Esophagus muscularis mucosa (tissue), 4 donors: Measurements from ENCODE around the gene ASIP. TPM values are rescaled to one million over a fixed set of nuclear protein-coding genes. Genes with fewer than 3 reads are reported as not detected.

Experiments
- DNase-seq: peaks from one replicate; pipeline ENCODE4 v3.0.0-alpha.2; 2017; ENCODE audit errors: extremely low spot score
- H3K27ac ChIP-seq, 4 donors: fragments of 200-600 bp; sonication (generic); replicated peaks in 1 of 4; 1 replicate in 3 of 4; 2 replicates in 1 of 4; pipeline ENCODE4 v1.5.1; 2016 to 2019; ENCODE audit warnings: mild to moderate bottlenecking in 1 of 4
- H3K27me3 ChIP-seq, 4 donors: fragments of 200-600 bp; sonication (generic); one replicate each; pipeline versions ENCODE4 v1.5.1 to v1.6.0; 2016 to 2019
- H3K36me3 ChIP-seq, 4 donors: fragments of 200-600 bp; sonication (generic); one replicate each; pipeline ENCODE4 v1.5.1; 2016 to 2019
- H3K4me1 ChIP-seq, 4 donors: fragments of 200-600 bp; sonication (generic); one replicate each; pipeline ENCODE4 v1.5.1; 2016 to 2019
- H3K4me3 ChIP-seq, 4 donors: fragments of 200-600 bp; sonication (generic); 1 replicate in 2 of 4; 2 replicates in 2 of 4; pipeline ENCODE4 v1.5.1; 2016 to 2019; ENCODE audit warnings: mild to moderate bottlenecking in 4 of 4, moderate library complexity in 1 of 4
- H3K9me3 ChIP-seq, 4 donors: fragments of 200-600 bp; sonication (generic); 1 replicate in 3 of 4; 2 replicates in 1 of 4; pipeline ENCODE4 v1.5.1; 2016 to 2019
- EP300 ChIP-seq: sonication (generic); formaldehyde crosslinking; IDR thresholded peaks from one replicate; pipeline ENCODE4 v1.6.1; 2017; ENCODE audit warnings: antibody characterized with exemption
- POLR2A ChIP-seq: fragments of 450-650 bp; IDR thresholded peaks from one replicate; pipeline ENCODE4 v1.6.1; 2017; ENCODE audit warnings: antibody characterized with exemption, moderate library complexity, mild to moderate bottlenecking, low read depth
- POLR2AphosphoS5 ChIP-seq, 2 donors: sonication (generic); formaldehyde crosslinking; IDR thresholded peaks; one replicate each; pipeline ENCODE4 v1.6.1; 2017; ENCODE audit warnings: antibody characterized with exemption in 2 of 2
- WGBS: methylation state at CpG from one replicate; pipeline ENCODE4 v1.1.5; 2018; 5-methylcytosine and 5-hydroxymethylcytosine counted together
- intact Hi-C: fragments of 100-400 bp; cut with DNase I; formaldehyde crosslinking; loops from one replicate; pipeline ENCODE4 v1.15.1; 2023
- total RNA-seq, 4 donors: library from RNA; depleted of rRNA; stranded (reverse); fragments of >200 nt; gene quantifications; one replicate each; pipeline versions ENCODE4 v1.1.0 to v1.2.1, GENCODE V29; 2016
- TF ChIP-seq, protein P1 (sequence below), 3 experiments: fragments of 200-600 bp in 2 of 3; fragments of 450-650 bp in 1 of 3; sonication (generic) in 2 of 3; IDR thresholded peaks; one replicate each; pipeline ENCODE4 v1.5.1; 2017 to 2019; ENCODE audit warnings: antibody characterized with exemption in 3 of 3, mild to moderate bottlenecking in 2 of 3, moderate library complexity in 1 of 3

The ASIP gene
- total RNA-seq, 4 donors from 2014 or later = not detected

DNA sequence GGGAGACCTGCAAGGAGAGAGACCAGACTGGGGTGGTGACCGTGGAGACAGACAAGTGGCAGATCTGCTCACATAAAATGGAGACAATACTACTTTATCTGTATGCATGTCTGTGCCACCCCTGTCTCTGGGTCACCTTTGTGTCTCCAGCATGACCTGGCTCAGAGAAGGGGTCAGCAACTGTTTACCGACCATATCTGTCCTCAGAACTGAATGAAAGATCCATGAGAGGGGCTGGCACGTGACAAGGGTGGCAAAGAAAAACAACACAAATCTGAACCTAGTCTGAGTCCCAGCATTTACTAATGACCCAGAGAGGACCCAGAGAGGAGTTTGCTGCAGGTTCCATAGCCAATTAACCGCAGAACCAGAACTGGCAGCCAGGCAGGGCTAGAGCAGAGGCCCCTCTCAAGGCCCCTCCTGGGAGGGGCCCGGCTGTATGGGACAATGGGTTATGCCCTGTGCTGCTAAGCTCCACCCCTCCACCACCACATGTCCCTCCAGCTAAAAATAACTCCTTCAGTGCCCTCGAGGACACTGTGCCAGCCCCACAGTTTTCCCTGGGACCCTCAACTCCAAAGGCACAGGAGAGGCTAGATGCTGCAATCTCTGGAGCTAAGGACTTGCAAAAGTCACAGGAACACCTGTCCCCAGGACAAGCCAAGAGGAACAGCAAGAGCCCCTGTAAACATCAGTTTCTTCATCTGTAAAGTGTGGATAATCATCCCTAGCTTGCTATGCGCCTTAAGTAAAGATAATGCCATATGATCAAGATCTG, 59.8 kb downstream of the ASIP start:
- peaks cover 16 to 25% (median 20%) of the 10 kb centered on the region in 4 donors for H3K4me1 ChIP-seq
- H3K4me3 ChIP-seq = no peak overlapping the region
- DNase-seq = no peak
- H3K9me3 ChIP-seq = no peaks in the 10 kb centered on the region
- no peaks in the 10 kb centered on the region for H3K36me3 ChIP-seq
- intact Hi-C loops = loop anchor here (5.0 to 10.0 kb wide), 2 partner anchors 61 to 404 kb away; partner anchors contain the start of genes ITCH and TP53INP2
- H3K27ac ChIP-seq = no peak overlapping the region
- 74% methylated on average over 6 of the region's 7 CpGs for WGBS
- H3K27me3 ChIP-seq = no peaks in the 10 kb centered on the region
- TF ChIP-seq, protein P1, sequence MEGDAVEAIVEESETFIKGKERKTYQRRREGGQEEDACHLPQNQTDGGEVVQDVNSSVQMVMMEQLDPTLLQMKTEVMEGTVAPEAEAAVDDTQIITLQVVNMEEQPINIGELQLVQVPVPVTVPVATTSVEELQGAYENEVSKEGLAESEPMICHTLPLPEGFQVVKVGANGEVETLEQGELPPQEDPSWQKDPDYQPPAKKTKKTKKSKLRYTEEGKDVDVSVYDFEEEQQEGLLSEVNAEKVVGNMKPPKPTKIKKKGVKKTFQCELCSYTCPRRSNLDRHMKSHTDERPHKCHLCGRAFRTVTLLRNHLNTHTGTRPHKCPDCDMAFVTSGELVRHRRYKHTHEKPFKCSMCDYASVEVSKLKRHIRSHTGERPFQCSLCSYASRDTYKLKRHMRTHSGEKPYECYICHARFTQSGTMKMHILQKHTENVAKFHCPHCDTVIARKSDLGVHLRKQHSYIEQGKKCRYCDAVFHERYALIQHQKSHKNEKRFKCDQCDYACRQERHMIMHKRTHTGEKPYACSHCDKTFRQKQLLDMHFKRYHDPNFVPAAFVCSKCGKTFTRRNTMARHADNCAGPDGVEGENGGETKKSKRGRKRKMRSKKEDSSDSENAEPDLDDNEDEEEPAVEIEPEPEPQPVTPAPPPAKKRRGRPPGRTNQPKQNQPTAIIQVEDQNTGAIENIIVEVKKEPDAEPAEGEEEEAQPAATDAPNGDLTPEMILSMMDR (IDR thresholded peaks at IDR 0.05) = no peak
- TF ChIP-seq POLR2A (no peak), EP300 (no peak), POLR2AphosphoS5 (IDR thresholded peaks at IDR 0.05) (no peak)

DNA sequence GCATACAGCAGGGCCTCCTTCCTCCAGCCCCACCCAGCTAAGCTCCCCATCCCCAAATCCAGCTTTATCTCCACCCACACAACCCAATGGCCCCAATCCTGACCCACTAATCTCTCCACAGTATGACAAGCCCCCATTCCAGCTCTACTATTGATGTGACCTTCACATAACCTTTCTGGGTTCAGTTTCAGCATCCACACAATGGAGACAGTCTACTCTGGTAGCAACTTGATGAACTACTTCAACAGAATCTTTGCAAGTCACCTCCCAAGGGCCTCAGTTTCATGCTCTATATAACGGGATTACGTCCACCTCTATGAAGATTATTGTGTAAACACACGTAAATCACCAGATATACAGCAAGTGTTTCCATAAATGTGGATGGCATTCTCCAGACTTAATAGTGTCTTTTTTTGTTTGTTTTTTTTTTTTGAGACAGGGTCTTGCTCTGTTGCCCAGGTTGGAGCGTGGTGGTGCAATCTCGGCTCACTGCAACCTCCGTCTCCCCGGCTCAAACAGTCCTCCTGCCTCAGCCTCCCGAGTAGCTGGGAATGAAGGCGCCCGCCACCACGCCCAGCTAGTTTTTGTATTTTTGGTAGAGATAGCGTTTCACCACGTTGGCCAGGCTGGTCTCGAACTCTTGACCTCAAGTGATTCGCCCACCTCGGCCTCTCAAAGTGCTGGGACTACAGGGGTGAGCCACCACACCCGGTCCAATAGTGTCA, 60.5 kb downstream of the ASIP start:
- peak overlapping the region in 3 of 4 donors; percentile 88 to 97 (median 94) for H3K27ac ChIP-seq
- TF ChIP-seq POLR2AphosphoS5 (IDR thresholded peaks at IDR 0.05) = no peak
- H3K4me3 ChIP-seq = peak overlapping the region; percentile 73 to 86 (median 77)
- no peaks in the 10 kb centered on the region for H3K36me3 ChIP-seq
- intact Hi-C loops = loop anchor here (5.0 to 10.0 kb wide), 2 partner anchors 61 to 403 kb away; partner anchors contain the start of genes ITCH and TP53INP2
- H3K9me3 ChIP-seq = no peaks in the 10 kb centered on the region
- DNase-seq = no peak
- H3K4me1 ChIP-seq = peaks cover 16 to 25% (median 20%) of the 10 kb centered on the region in 4 donors
- H3K27me3 ChIP-seq = no peaks in the 10 kb centered on the region
- 93% methylated on average over 17 of the region's 17 CpGs for WGBS

DNA sequence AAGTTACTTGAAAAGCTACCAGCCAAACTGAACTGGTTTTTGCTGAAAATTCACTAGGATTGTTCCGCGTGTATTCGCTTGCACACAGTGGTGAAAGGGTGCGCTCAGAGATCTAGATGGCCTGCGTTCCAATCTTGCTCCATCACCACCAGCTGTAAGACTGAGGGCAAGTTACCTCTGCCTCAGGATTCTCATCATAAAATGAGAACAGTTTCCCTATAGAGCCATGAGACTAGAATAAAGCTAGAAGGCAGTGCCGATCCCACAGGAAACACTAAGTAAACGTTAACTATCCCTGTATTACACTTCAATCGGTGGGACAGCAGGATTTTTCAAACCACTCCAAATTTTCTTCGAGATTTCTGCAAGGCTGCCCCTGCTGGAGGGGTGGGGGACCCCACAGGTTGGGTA, 61.1 kb downstream of the ASIP start:
- intact Hi-C loops = loop anchor here (5.0 to 10.0 kb wide), 2 partner anchors 60 to 402 kb away; partner anchors contain the start of genes ITCH and TP53INP2
- H3K9me3 ChIP-seq = no peaks in the 10 kb centered on the region
- H3K4me3 ChIP-seq = peak overlapping the region; percentile 73 to 86 (median 77)
- DNase-seq = no peak
- TF ChIP-seq POLR2A = no peak
- TF ChIP-seq, protein P1 (IDR thresholded peaks at IDR 0.05) = peak in 1 of 3 experiments; percentile 10
- 26% methylated on average over 9 of the region's 9 CpGs for WGBS
- peak overlapping the region; percentile 88 to 97 (median 92) for H3K27ac ChIP-seq
- H3K27me3 ChIP-seq = no peaks in the 10 kb centered on the region
- H3K36me3 ChIP-seq = no peaks in the 10 kb centered on the region
- H3K4me1 ChIP-seq = peaks cover 16 to 25% (median 20%) of the 10 kb centered on the region in 4 donors

DNA sequence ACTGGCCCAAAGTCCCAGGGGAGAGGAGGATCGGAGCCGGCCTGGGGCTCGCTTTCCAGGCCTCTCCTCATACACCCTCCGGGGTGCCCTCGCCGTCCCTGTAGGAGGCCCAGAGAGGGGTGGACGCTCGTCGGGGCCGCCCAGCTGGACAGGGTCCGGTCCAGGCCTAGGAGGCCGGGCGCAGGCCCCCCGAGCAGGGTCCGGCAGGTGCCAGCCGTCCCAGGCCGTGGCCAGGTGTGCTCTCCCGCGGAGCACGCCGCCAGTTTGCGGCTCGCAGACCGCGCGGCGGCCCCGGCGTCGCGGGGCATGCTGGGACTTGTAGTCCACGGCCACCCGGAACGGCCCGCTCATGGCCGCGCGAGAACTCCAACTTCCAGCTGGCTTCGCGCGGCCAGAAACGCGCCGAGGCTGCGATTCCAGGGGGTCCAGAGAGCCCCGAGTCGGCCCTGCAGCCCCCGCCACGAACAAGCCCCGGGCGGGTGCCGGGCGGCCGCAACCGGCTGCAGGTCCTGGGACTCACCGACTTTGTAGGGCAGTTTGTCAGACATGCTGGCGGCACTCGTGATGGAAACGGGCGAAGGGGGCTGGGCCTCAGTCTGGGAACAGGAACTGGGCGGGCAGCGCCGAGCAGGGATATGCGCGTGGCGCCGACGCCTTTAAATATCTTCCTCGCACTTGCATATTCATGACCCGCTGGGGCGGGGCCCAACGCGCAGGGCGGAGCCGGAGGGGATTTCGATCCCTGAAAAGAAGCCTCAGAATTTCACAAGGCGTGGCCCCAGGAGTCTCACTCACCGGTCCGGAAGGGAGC, 61.7 kb downstream of the ASIP start, which contains the start of gene AHCY:
Gene AHCY, minus strand, starts transcription at position 633 of the 811 bp plus-strand sequence. Its CDS starts 85 bp downstream, at position 548.
- WGBS = 1% methylated on average over 15 of the region's 79 CpGs
- DNase-seq = peak; percentile 99
- TF ChIP-seq, protein P1 (IDR thresholded peaks at IDR 0.05) = peak in 1 of 3 experiments; percentile 3
- TF ChIP-seq EP300 (no peak), POLR2A (peak; percentile 43), POLR2AphosphoS5 (IDR thresholded peaks at IDR 0.05) (peak; percentile 77 to 78)
- peak within 1 kb of the TSS; percentile 88 to 97 (median 92) for H3K27ac ChIP-seq
- intact Hi-C loops = loop anchor here (5.0 to 10.0 kb wide), 2 partner anchors 59 to 402 kb away; partner anchors contain the start of genes ITCH and TP53INP2
- H3K4me3 ChIP-seq = peak within 1 kb of the TSS; percentile 73 to 86 (median 77)
- H3K9me3 ChIP-seq = no peaks in the 10 kb centered on the region
- no peaks in the 10 kb centered on the region for H3K27me3 ChIP-seq
- H3K36me3 ChIP-seq = no peaks in the 10 kb centered on the region
- H3K4me1 ChIP-seq = peaks cover 16 to 25% (median 20%) of the 10 kb centered on the region in 4 donors
